ENCODE data around the gene ZNF658. TPM values are rescaled to one million over a fixed set of nuclear protein-coding genes. Genes with fewer than 3 reads are reported as not detected.

The ZNF658 gene
- total RNA-seq = 1 to 10 TPM; 4.7 TPM

GRCh38 chr9:66900490-66901131 lies at the start of gene ZNF658:
Gene ZNF658 (plus strand): TSS chr9:66900725. CDS start chr9:66903562, 2,837 bp downstream.

Other genes starting within 250 kb of the ZNF658 start
- gene SPATA31A3, start 91.8 kb downstream of the ZNF658 start, total RNA-seq = not detected